Lower lobe of right lung (tissue), 2 donors: ENCODE measurements around the gene CALN1. TPM values are rescaled to one million over a fixed set of nuclear protein-coding genes. Genes with fewer than 3 reads are reported as not detected.

Experiments used
- ATAC-seq, 2 donors: fragments of 200-7000 bp; cut with Tn5 transposase; one replicate each; pipeline ENCODE4 v1.9.1; 2020 to 2022; ENCODE audit warnings: mild to moderate bottlenecking in 2 of 2, moderate library complexity in 2 of 2
- DNase-seq: peaks from one replicate; pipeline ENCODE4 v3.0.0-alpha.2; 2020
- H3K27ac ChIP-seq: fragments of 200-600 bp; one replicate; pipeline ENCODE4 v1.8.0; 2022
- H3K27me3 ChIP-seq: fragments of 200-600 bp; one replicate; pipeline ENCODE4 v1.8.0; 2022; ENCODE audit warnings: low read depth
- H3K36me3 ChIP-seq: fragments of 200-600 bp; one replicate; pipeline ENCODE4 v1.8.0; 2022; ENCODE audit warnings: mild to moderate bottlenecking
- H3K4me1 ChIP-seq: fragments of 200-600 bp; one replicate; pipeline ENCODE4 v1.8.0; 2022
- H3K4me3 ChIP-seq: fragments of 200-600 bp; one replicate; pipeline ENCODE4 v1.8.0; 2022; ENCODE audit warnings: mild to moderate bottlenecking
- H3K9me3 ChIP-seq: fragments of 200-600 bp; one replicate; pipeline ENCODE4 v1.8.0; 2022
- intact Hi-C: fragments of 100-400 bp; cut with DNase I; formaldehyde crosslinking; loops from one replicate; pipeline ENCODE4 v1.11.0; 2022
- total RNA-seq: library from RNA; stranded (reverse); fragmentation: NEBNext Ultra II Directional; extraction: Animal tissue kit (Norgen Biotek cat#: 25700); gene quantifications from one replicate; pipeline ENCODE4 v1.2.1, GENCODE V29; 2021
- TF ChIP-seq, protein P1 (sequence below): fragments of 200-600 bp; IDR thresholded peaks from one replicate; pipeline ENCODE4 v1.8.0; 2022; ENCODE audit warnings: antibody characterized with exemption, mild to moderate bottlenecking
- donor health status: DM: no; HTN: yes; CAD: no; lungs with severe emphysema.

CALN1 gene
- total RNA-seq, 1 donor from 2014 or later = not detected

DNA sequence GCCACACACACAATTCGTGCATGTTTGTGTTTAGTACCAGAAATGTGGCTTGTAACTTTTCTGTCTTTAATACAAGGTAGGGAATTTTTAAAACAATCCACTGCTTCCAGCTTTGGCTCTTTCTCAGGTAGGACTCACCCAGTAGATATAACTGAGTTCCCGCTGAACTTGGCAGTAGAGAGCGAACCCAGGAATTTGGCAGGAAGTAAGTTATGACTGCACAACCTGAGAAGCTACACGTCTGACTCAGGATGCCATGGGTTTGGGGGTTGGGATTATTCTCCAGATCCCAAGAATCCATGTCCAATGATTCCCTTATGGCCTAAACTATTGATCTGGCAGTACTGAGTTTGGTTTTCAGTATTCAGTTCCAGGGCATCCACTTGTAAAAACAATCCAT lies 499.7 kb downstream of the CALN1 start:
- Histone ChIP-seq H3K4me1 (no peaks in the 10 kb centered on the region), H3K36me3 (no peaks in the 10 kb centered on the region), H3K9me3 (no peaks in the 10 kb centered on the region), H3K4me3 (no peak overlapping the region), H3K27me3 (no peaks in the 10 kb centered on the region), H3K27ac (no peak overlapping the region)
- DNase-seq (no peak), ATAC-seq (no peak)
- TF ChIP-seq, protein P1, sequence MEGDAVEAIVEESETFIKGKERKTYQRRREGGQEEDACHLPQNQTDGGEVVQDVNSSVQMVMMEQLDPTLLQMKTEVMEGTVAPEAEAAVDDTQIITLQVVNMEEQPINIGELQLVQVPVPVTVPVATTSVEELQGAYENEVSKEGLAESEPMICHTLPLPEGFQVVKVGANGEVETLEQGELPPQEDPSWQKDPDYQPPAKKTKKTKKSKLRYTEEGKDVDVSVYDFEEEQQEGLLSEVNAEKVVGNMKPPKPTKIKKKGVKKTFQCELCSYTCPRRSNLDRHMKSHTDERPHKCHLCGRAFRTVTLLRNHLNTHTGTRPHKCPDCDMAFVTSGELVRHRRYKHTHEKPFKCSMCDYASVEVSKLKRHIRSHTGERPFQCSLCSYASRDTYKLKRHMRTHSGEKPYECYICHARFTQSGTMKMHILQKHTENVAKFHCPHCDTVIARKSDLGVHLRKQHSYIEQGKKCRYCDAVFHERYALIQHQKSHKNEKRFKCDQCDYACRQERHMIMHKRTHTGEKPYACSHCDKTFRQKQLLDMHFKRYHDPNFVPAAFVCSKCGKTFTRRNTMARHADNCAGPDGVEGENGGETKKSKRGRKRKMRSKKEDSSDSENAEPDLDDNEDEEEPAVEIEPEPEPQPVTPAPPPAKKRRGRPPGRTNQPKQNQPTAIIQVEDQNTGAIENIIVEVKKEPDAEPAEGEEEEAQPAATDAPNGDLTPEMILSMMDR = no peak
- intact Hi-C loops = no loop called here

DNA sequence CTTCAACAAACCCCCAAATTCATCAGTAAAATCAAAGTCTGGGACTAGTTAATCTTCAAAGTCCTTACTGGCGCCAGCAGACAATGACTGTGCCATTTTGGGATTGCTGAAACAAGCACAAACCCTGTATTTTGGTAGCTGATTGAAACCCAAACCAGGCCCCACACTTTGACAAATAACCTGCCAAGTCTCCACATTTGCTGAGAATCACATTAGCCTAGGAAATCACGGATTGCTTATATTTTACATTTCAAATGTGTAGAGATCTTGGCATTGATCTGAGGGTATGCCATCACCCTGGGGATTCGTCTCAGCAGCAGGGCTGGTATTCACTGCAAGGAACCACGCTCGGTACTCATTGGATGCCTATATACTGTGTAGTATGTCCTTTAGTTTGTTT lies 501.1 kb downstream of the CALN1 start:
- no peaks in the 10 kb centered on the region for H3K9me3 ChIP-seq
- H3K27ac ChIP-seq = no peak overlapping the region
- no peak overlapping the region for H3K4me3 ChIP-seq
- intact Hi-C loops = no loop called here
- H3K27me3 ChIP-seq = no peaks in the 10 kb centered on the region
- H3K4me1 ChIP-seq = no peaks in the 10 kb centered on the region
- ATAC-seq (no peak), DNase-seq (no peak)
- no peaks in the 10 kb centered on the region for H3K36me3 ChIP-seq
- TF ChIP-seq, protein P1 = no peak

DNA sequence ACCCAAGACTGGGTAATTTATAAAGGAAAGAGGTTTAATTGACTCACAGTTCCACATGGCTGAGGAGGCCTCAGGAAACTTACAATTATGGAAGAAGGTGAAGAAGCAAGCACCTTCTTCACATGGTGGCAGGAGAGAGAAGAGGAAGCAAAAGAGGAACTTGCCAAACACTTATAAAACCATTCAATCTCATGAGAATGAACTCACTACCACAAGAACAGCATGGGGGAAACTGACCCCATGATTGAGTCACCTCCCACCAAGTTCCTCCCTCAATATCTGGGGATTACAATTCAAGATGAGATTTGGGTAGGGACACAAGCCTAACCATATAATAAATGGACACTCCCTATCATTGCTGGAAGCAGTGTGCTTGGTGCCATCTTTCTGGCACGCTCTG lies 506.3 kb downstream of the CALN1 start:
- ATAC-seq (no peak), DNase-seq (no peak)
- TF ChIP-seq, protein P1 = no peak
- Histone ChIP-seq H3K27ac (no peak overlapping the region), H3K4me1 (no peaks in the 10 kb centered on the region), H3K9me3 (no peaks in the 10 kb centered on the region), H3K27me3 (no peaks in the 10 kb centered on the region), H3K4me3 (no peak overlapping the region), H3K36me3 (no peaks in the 10 kb centered on the region)
- intact Hi-C loops = no loop called here

GRCh38 chr7:71904484-71904883 lies 507.7 kb downstream of the CALN1 start:
- TF ChIP-seq, protein P1 = no peak
- Histone ChIP-seq H3K36me3 (no peaks in the 10 kb centered on the region), H3K9me3 (no peaks in the 10 kb centered on the region), H3K4me1 (no peaks in the 10 kb centered on the region), H3K27ac (no peak overlapping the region), H3K4me3 (no peak overlapping the region), H3K27me3 (no peaks in the 10 kb centered on the region)
- DNase-seq = no peak
- intact Hi-C loops = no loop called here
- ATAC-seq = no peak

GRCh38 chr7:71900556-71900955 lies 511.6 kb downstream of the CALN1 start:
- DNase-seq (no peak), ATAC-seq (no peak)
- Histone ChIP-seq H3K9me3 (no peaks in the 10 kb centered on the region), H3K36me3 (no peaks in the 10 kb centered on the region), H3K4me3 (no peak overlapping the region), H3K27me3 (no peaks in the 10 kb centered on the region), H3K4me1 (no peaks in the 10 kb centered on the region), H3K27ac (no peak overlapping the region)
- intact Hi-C loops = no loop called here
- TF ChIP-seq, protein P1 = no peak

DNA sequence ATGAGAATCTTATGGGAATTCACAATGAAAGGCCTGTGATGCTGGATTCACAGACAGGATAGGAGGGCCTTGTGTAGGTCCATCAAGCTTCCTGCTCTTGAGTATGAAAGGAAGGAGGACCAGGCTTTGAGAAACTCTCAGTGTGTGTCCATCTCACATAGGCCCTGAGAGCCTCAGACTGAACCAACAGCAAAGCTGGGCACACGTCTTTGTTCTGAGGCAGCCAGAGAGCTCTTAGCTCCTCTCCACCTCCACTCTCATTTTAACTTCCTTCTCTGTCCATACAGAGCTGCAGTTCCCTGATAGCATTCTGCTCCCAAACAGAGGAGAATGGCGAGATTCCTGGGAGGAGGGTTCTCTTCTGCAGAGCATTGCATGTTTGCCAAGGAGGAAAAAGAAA lies 515.6 kb downstream of the CALN1 start:
- no peak overlapping the region for H3K27ac ChIP-seq
- TF ChIP-seq, protein P1 = no peak
- H3K4me3 ChIP-seq = no peak overlapping the region
- ATAC-seq (no peak), DNase-seq (no peak)
- H3K36me3 ChIP-seq = no peaks in the 10 kb centered on the region
- no peaks in the 10 kb centered on the region for H3K4me1 ChIP-seq
- no peaks in the 10 kb centered on the region for H3K9me3 ChIP-seq
- no peaks in the 10 kb centered on the region for H3K27me3 ChIP-seq
- intact Hi-C loops = no loop called here
